Limb (tissue), 2 donors: ENCODE measurements around the gene PWWP2B.

Experiments
- DNase-seq, 2 donors: peaks; one replicate each; pipeline ENCODE4 v3.0.0-alpha.2; 2016; ENCODE audit errors: extremely low spot score in 2 of 2

The PWWP2B gene

GRCh38 chr10:132397036-132397541 is at the start of gene PWWP2B:
Gene PWWP2B, plus strand, starts transcription at chr10:132397200. Its CDS starts 27 bp downstream, at chr10:132397227.
- peak in 1 of 2 donors; percentile 78 for DNase-seq

- no peak for DNase-seq
These were observed 49.6 kb upstream of the PWWP2B start for GRCh38 chr10:132347211-132347930.

- DNase-seq = no peak
These were observed 49.1 kb upstream of the PWWP2B start for GRCh38 chr10:132347931-132348267.

- no peak for DNase-seq
These were observed 47.2 kb upstream of the PWWP2B start for GRCh38 chr10:132349766-132350165.

GRCh38 chr10:132350391-132350790 is 46.6 kb upstream of the PWWP2B start:
- DNase-seq = no peak

GRCh38 chr10:132350946-132351345 is 46.1 kb upstream of the PWWP2B start:
- no peak for DNase-seq

GRCh38 chr10:132351611-132352010 is 45.4 kb upstream of the PWWP2B start:
- DNase-seq = no peak

- peak; percentile 20 to 86 for DNase-seq
These were observed 44.3 kb upstream of the PWWP2B start for GRCh38 chr10:132352462-132353308.

GRCh38 chr10:132353456-132354355 is 43.3 kb upstream of the PWWP2B start:
- no peak for DNase-seq

GRCh38 chr10:132354356-132355094 is 42.5 kb upstream of the PWWP2B start:
- DNase-seq = no peak

GRCh38 chr10:132355297-132355696 is 41.7 kb upstream of the PWWP2B start:
- no peak for DNase-seq

GRCh38 chr10:132355754-132356153 is 41.2 kb upstream of the PWWP2B start:
- no peak for DNase-seq

- no peak for DNase-seq
These were observed 40.3 kb upstream of the PWWP2B start for GRCh38 chr10:132356621-132357195.

GRCh38 chr10:132357286-132358058 is 39.5 kb upstream of the PWWP2B start:
- DNase-seq = no peak

GRCh38 chr10:132359305-132360040 is 37.5 kb upstream of the PWWP2B start:
- DNase-seq = no peak

- no peak for DNase-seq
These were observed 36.1 kb upstream of the PWWP2B start for GRCh38 chr10:132360766-132361447.

GRCh38 chr10:132361581-132362101 is 35.4 kb upstream of the PWWP2B start:
- DNase-seq = no peak

- DNase-seq = no peak
These were observed 34.8 kb upstream of the PWWP2B start for GRCh38 chr10:132362151-132362611.
